Omental fat pad (tissue), 4 donors: Measurements from ENCODE around the gene FBXW7. TPM values are rescaled to one million over a fixed set of nuclear protein-coding genes. Genes with fewer than 3 reads are reported as not detected.

Experiments used
- ATAC-seq: fragments of 150-250 bp; one replicate; pipeline ENCODE4 v1.9.1; 2016; ENCODE audit warnings: mild to moderate bottlenecking, moderate library complexity; ENCODE audit not compliant: low FRiP score
- DNase-seq: peaks from one replicate; pipeline ENCODE4 v3.0.0-alpha.2; 2019; ENCODE audit warnings: low spot score
- CTCF ChIP-seq, 3 donors: fragments of 450-650 bp; IDR thresholded peaks; one replicate each; pipeline ENCODE4 v1.5.1; 2016 to 2017; ENCODE audit warnings: antibody characterized with exemption in 3 of 3, mild to moderate bottlenecking in 3 of 3, moderate library complexity in 2 of 3
- total RNA-seq, 4 donors: library from RNA; depleted of rRNA; stranded (reverse); fragments of >200 nt; gene quantifications; one replicate each; pipeline ENCODE4 v1.1.0, GENCODE V29; 2016

The FBXW7 gene
- total RNA-seq, 4 donors from 2014 or later = 44.3 to 62.0 (median 49.9) TPM

DNA sequence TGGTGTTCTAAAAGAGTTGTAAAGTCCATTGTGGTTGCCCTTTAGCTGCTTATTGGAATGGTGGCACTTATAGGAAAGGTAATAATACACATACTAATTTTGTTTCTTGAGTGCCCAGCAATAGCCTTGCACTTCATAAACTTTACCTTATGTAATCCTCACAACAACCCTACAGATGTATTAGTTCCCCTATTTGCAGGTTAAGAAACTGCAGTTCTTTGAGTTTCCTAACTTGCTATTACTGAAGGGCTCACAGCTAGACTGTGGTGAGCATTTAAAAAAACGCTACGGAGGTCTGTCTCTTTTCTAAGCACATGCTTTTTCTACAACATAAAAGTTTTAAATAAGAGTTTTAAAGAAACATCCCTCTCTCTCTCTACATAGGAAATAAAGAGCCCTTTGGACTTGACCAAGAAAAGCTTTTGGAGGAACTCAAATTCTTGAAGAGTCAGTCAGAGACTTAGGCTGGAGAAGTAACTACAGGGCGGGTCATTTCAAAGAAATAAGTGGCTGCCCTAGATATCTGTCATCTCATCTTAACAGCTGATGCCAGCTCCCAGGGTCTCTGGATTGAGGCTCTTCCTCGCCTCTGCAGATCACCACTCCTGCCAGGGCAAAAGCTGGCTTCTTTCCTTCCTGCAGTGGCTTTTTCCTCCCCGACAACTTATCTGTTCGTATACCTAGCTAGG lies 42.0 kb upstream of the FBXW7 start:
- DNase-seq = no peak
- ATAC-seq = no peak
- no peak for TF ChIP-seq CTCF (IDR thresholded peaks at IDR 0.05)

GRCh38 chr4:152575533-152575932 lies 39.6 kb upstream of the FBXW7 start:
- no peak for TF ChIP-seq CTCF (IDR thresholded peaks at IDR 0.05)
- ATAC-seq = no peak
- DNase-seq = no peak

GRCh38 chr4:152573861-152574260 lies 38.0 kb upstream of the FBXW7 start:
- no peak for TF ChIP-seq CTCF (IDR thresholded peaks at IDR 0.05)
- no peak for DNase-seq
- ATAC-seq = no peak

- ATAC-seq (peak; percentile 97), DNase-seq (no peak)
- no peak for TF ChIP-seq CTCF (IDR thresholded peaks at IDR 0.05)
These were observed 36.7 kb upstream of the FBXW7 start for GRCh38 chr4:152572417-152573086.

GRCh38 chr4:152571770-152572169 lies 35.9 kb upstream of the FBXW7 start:
- DNase-seq (no peak), ATAC-seq (no peak)
- TF ChIP-seq CTCF (IDR thresholded peaks at IDR 0.05) = no peak

GRCh38 chr4:152571296-152571695 lies 35.4 kb upstream of the FBXW7 start:
- ATAC-seq (no peak), DNase-seq (no peak)
- TF ChIP-seq CTCF (IDR thresholded peaks at IDR 0.05) = no peak

DNA sequence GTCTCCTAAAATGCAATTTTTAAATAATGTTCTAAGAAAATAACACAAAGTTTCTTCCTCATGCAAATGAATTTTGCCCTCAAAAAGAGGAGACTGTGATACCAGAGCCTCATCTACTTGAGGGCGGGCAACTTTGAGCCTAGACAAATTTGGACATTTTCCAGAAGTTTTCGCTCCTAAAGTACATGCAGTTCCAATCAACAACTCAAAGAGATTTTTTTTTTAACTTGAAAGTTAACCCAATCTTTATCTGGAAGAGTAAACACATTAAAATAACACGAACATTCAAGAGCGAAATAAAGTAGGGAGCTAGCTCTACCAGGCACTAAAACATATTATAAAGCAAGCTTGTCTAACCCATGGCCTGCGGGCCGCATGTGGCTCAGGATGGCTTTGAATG lies 29.4 kb upstream of the FBXW7 start:
- ATAC-seq (no peak), DNase-seq (no peak)
- no peak for TF ChIP-seq CTCF (IDR thresholded peaks at IDR 0.05)
